BE2C (cell line): ENCODE results near the gene PARN.
"Not testable (repeated sequence)": the region's sequence is repeated elsewhere in the genome, so short reads cannot be mapped to it uniquely, and the experiment has no call there.

ENCODE experiments used
- DNase-seq: peaks from one replicate; pipeline ENCODE4 v3.0.0-alpha.2; 2020
- H3K27me3 ChIP-seq: fragments of 250-450 bp; sonication (Bioruptor Pico); 2 replicates; pipeline ENCODE4 v1.5.1; 2020; ENCODE audit warnings: mild to moderate bottlenecking
- H3K36me3 ChIP-seq: fragments of 250-450 bp; sonication (Bioruptor Pico); 2 replicates; pipeline ENCODE4 v1.5.1; 2020; ENCODE audit warnings: mild to moderate bottlenecking
- H3K4me1 ChIP-seq: fragments of 250-450 bp; sonication (Bioruptor Pico); 2 replicates; pipeline ENCODE4 v1.5.1; 2020
- H3K4me3 ChIP-seq: 2 replicates; pipeline ENCODE4 v1.5.1; 2011; ENCODE audit warnings: low read depth, low read length
- H3K9me3 ChIP-seq: fragments of 250-450 bp; sonication (Bioruptor Pico); 2 replicates; pipeline ENCODE4 v1.5.1; 2020
- TF ChIP-seq, protein P1 (sequence below): IDR thresholded peaks from 2 replicates; pipeline ENCODE4 v1.5.1; 2012; ENCODE audit warnings: mild to moderate bottlenecking, low read depth, low read length

The PARN gene

DNA sequence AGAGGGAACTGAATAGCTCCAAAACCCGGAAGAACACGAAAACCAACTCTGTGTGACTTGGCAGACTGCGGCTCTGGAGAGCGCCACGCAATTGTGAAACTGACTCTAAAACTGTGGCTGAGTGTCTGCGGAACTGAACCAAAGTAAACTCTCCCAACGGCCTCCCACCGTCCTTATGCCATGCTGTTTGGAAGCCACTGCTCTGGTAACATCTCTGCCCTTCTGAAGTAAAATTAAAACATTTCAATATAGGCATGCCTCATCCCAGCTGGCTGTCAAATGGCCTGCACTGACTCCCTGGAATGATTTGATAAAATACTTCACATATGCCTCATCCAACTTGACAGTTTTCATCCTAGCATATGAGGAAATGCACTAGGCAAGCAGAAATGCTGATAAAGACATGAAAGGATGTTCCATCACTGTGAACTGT lies 70.2 kb downstream of the PARN start:
- H3K27me3 ChIP-seq = no peaks in the 10 kb centered on the region
- H3K9me3 ChIP-seq = no peaks in the 10 kb centered on the region
- H3K4me1 ChIP-seq = no peaks in the 10 kb centered on the region
- H3K4me3 ChIP-seq = no peak overlapping the region
- no peak for DNase-seq
- no peaks in the 10 kb centered on the region for H3K36me3 ChIP-seq
- TF ChIP-seq, protein P1, sequence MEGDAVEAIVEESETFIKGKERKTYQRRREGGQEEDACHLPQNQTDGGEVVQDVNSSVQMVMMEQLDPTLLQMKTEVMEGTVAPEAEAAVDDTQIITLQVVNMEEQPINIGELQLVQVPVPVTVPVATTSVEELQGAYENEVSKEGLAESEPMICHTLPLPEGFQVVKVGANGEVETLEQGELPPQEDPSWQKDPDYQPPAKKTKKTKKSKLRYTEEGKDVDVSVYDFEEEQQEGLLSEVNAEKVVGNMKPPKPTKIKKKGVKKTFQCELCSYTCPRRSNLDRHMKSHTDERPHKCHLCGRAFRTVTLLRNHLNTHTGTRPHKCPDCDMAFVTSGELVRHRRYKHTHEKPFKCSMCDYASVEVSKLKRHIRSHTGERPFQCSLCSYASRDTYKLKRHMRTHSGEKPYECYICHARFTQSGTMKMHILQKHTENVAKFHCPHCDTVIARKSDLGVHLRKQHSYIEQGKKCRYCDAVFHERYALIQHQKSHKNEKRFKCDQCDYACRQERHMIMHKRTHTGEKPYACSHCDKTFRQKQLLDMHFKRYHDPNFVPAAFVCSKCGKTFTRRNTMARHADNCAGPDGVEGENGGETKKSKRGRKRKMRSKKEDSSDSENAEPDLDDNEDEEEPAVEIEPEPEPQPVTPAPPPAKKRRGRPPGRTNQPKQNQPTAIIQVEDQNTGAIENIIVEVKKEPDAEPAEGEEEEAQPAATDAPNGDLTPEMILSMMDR = no peak

DNA sequence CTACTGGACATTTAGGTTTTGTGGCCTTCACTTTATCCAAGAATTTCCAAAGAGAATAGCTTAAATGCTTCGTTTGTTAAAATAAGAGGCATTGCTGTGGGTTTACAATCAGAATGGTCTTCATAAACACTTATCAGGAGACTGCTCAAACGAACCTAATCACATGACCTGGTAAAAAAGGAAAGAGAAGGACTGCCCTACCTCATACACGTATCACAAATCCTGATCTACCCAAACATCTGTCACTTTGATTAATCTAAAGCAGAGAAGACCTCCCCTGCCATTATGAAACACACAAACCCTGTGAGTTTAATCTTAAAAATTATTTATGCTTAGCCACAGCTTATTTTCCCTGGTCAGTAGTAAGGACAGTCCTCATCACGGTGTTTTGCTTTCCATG lies 76.6 kb downstream of the PARN start:
- DNase-seq = no peak
- no peaks in the 10 kb centered on the region for H3K27me3 ChIP-seq
- no peak overlapping the region for H3K4me3 ChIP-seq
- H3K36me3 ChIP-seq = 0 out of 2 replicates have a peak, but pooled peaks cover 6% of the 10 kb centered on the region
- H3K9me3 ChIP-seq = no peaks in the 10 kb centered on the region
- TF ChIP-seq, protein P1 = no peak
- no peaks in the 10 kb centered on the region; the same call in 1 of the 2 replicates for H3K4me1 ChIP-seq

DNA sequence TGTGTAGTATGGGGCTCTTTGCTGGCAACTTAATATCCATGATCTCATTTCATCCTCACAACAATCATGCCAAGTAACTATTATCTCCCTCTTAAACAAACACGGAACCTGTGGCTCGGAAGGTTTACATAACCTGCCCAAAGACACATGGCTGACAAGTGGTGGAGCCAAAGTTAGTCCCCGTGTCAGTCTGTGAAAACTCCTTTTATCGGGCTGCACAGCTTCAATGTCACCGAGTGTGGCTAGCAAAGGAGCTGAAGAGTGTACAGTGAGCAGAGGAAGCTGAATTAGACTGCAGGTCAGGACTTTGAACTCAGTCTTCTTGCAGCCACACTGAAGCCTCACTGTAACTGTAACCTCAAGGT lies 80.3 kb downstream of the PARN start:
- H3K9me3 ChIP-seq = no peaks in the 10 kb centered on the region
- H3K27me3 ChIP-seq = no peaks in the 10 kb centered on the region
- H3K4me1 ChIP-seq = no peaks in the 10 kb centered on the region; the same call in 1 of the 2 replicates
- H3K4me3 ChIP-seq = no peak overlapping the region
- TF ChIP-seq, protein P1 = no peak
- DNase-seq = no peak
- H3K36me3 ChIP-seq = 0 out of 2 replicates have a peak, but pooled peaks cover 6% of the 10 kb centered on the region

DNA sequence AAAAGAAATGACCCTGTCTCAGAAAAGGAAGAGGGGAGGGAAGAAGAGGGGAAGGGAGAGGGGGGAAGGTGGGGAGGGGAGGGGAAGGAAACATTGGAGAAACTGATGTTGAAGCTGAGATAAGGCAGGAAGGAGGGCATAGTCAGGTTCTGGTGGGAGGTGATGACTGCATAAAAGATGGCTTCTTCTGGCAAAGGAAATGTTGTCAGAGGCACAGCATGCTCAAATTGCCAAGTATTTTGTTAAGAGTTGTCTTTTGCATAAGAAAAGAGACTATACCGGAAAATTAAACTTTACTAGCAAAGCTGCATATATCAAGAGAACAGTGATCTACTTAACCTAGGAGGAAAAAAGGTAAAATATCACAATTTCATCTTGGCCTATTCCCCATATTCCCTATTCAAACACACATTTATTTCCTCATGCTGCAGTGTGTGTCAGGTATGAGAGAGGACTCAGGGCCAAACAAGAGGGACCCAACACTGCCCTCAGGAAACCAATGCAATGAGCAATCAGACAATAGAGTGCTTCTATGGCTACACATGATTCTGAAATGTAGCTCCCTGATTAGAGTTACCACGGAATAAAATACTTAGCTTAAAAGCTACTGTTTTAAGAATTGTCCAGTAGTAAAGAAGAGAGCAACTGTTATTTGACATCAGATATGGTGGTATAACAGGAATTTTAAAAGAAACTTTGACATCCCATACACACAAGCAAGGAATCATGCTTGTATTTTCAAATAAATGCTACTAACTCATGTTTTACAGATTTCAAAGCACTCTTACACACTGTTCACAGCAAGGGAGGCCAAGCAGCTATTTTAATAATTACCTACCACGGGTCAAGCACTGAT lies 80.9 kb downstream of the PARN start:
- no peaks in the 10 kb centered on the region; the same call in 1 of the 2 replicates for H3K4me1 ChIP-seq
- H3K27me3 ChIP-seq = no peaks in the 10 kb centered on the region
- no peak overlapping the region for H3K4me3 ChIP-seq
- TF ChIP-seq, protein P1 = no peak
- no peaks in the 10 kb centered on the region for H3K9me3 ChIP-seq
- no peak for DNase-seq
- H3K36me3 ChIP-seq = 0 out of 2 replicates have a peak, but pooled peaks cover 6% of the 10 kb centered on the region

DNA sequence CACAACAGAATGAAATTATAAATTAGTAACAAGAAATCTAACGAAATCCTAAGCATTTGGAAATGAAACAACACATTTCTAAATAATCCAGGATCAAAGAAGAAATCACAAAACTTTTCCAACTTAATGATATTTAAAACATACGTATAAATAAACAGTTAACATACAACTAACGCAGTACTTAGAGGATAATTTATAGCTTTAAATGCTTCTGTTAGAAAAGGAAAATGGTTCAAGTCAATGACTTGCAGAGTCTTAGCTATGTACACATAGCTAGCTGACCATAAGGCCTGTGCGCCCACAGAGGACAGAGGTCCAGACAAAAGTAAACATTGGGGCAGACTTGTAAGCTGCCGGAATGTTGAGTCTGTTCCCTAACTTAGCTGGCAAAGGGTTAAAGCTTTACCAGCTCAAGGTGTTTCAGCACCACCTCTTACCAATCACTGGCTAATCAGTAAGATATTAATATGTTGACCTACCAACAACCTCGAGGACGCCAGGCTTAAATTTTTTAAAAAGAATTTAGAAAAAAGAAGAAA lies 84.6 kb downstream of the PARN start:
- Histone ChIP-seq H3K4me3 (no peak overlapping the region), H3K9me3 (no peaks in the 10 kb centered on the region), H3K4me1 (no peaks in the 10 kb centered on the region), H3K36me3 (no peaks in the 10 kb centered on the region), H3K27me3 (no peaks in the 10 kb centered on the region)
- DNase-seq = no peak
- TF ChIP-seq, protein P1 = no peak

DNA sequence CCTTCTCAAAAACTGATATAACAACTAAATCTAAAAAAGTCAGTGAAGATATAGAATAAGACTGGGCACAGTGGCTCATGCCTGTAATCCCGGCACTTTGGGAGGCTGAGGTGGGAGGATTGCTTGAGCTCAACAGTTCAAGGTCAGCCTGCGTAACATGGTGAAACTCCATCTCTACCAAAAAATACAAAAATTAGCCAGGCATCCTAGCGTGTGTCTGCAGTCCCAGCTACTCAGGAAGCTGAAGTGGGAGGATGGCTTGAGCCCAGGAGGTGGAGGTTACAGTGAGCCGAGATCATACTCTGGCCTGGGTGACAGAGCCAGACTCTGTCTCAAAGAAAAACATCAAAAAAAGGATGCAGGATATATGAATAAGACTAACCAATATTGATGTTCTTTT lies 85.2 kb downstream of the PARN start:
- H3K36me3 ChIP-seq, H3K9me3 ChIP-seq, H3K27me3 ChIP-seq, H3K4me3 ChIP-seq, DNase-seq, H3K4me1 ChIP-seq: not testable (repeated sequence)
